Vagina (tissue), 2 donors: Measurements from ENCODE around the gene WWOX.

ENCODE experiments used
- POLR2A ChIP-seq, 2 donors: fragments of 450-650 bp; IDR thresholded peaks; one replicate each; pipeline ENCODE4 v1.6.1; 2017; ENCODE audit warnings: antibody characterized with exemption in 2 of 2, mild to moderate bottlenecking in 2 of 2, moderate library complexity in 2 of 2
- POLR2AphosphoS5 ChIP-seq, 2 donors: sonication (generic); formaldehyde crosslinking; IDR thresholded peaks; one replicate each; pipeline ENCODE4 v1.9.0; 2017; ENCODE audit warnings: antibody characterized with exemption in 2 of 2, mild to moderate bottlenecking in 2 of 2, low read depth in 1 of 2; ENCODE audit not compliant: insufficient read depth in 1 of 2
- TF ChIP-seq, protein P1 (sequence below), 3 experiments: fragments of 450-650 bp in 2 of 3; fragments of 200-600 bp in 1 of 3; sonication (generic) in 1 of 3; IDR thresholded peaks; one replicate each; pipeline ENCODE4 v1.5.1; 2017 to 2019; ENCODE audit warnings: antibody characterized with exemption in 3 of 3, mild to moderate bottlenecking in 2 of 3, moderate library complexity in 2 of 3

DNA sequence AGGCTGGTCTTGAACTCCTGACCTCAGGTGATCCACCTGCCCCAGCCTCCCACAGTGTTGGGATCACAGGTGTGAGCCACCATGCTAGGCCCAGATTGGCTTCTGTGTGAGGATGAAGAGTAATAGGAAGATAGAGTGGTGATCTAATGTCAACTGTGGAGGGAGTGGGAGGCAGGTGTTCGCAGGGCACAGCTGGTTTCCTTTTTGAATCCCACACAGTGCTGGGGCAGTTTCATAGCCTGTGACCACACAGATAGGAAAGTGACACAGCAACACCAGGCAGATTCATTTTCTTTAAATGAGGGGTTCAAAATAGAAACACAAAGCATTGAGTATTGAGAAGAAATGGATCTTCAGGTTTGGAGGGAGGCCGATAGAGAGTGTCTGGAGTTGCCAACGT is 540.3 kb downstream of the WWOX start:
- TF ChIP-seq, protein P1, sequence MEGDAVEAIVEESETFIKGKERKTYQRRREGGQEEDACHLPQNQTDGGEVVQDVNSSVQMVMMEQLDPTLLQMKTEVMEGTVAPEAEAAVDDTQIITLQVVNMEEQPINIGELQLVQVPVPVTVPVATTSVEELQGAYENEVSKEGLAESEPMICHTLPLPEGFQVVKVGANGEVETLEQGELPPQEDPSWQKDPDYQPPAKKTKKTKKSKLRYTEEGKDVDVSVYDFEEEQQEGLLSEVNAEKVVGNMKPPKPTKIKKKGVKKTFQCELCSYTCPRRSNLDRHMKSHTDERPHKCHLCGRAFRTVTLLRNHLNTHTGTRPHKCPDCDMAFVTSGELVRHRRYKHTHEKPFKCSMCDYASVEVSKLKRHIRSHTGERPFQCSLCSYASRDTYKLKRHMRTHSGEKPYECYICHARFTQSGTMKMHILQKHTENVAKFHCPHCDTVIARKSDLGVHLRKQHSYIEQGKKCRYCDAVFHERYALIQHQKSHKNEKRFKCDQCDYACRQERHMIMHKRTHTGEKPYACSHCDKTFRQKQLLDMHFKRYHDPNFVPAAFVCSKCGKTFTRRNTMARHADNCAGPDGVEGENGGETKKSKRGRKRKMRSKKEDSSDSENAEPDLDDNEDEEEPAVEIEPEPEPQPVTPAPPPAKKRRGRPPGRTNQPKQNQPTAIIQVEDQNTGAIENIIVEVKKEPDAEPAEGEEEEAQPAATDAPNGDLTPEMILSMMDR (IDR thresholded peaks at IDR 0.05), result no peak
- no peak for TF ChIP-seq POLR2A (IDR thresholded peaks at IDR 0.05)
- TF ChIP-seq POLR2AphosphoS5 (IDR thresholded peaks at IDR 0.05; ENCODE audit: insufficient read depth in 1 of 2, low read depth in 1 of 2), result no peak
